SK-N-MC (cell line): ENCODE results near the gene SLC26A1.

Experiments
- DNase-seq: peaks from one replicate; pipeline ENCODE4 v3.0.0-alpha.2; 2011; ENCODE audit warnings: low read depth, low spot score
- H3K27ac ChIP-seq: fragments of 200-600 bp; sonication (generic); 2 replicates; pipeline ENCODE4 v1.5.1; 2016; ENCODE audit warnings: mixed run types
- H3K36me3 ChIP-seq: fragments of 200-600 bp; sonication (generic); 2 replicates; pipeline ENCODE4 v1.6.1; 2017; ENCODE audit warnings: antibody characterized with exemption, low read length, mixed read lengths; ENCODE audit not compliant: insufficient read depth
- H3K4me3 ChIP-seq: fragments of 200-600 bp; sonication (generic); 2 replicates; pipeline ENCODE4 v1.5.1; 2016
- H3K9ac ChIP-seq: fragments of 200-600 bp; sonication (generic); 2 replicates; pipeline ENCODE4 v1.8.0; 2017; ENCODE audit warnings: mixed run types, mixed read lengths; ENCODE audit not compliant: insufficient read length
- H3K9me3 ChIP-seq: fragments of 200-600 bp; sonication (generic); 2 replicates; pipeline ENCODE4 v1.6.1; 2017; ENCODE audit warnings: low read depth, mild to moderate bottlenecking, antibody characterized with exemption, low read length, moderate library complexity, mixed read lengths
- EZH2 ChIP-seq: fragments of 200-600 bp; sonication (generic); IDR thresholded peaks from one replicate; pipeline ENCODE4 v1.6.1; 2017; ENCODE audit warnings: antibody characterized with exemption
- FOXP2 ChIP-seq: optimal IDR thresholded peaks from 2 replicates; pipeline ENCODE3; 2011; ENCODE audit warnings: mild to moderate bottlenecking, moderate library complexity; ENCODE audit not compliant: insufficient read depth; ENCODE audit errors: extremely low read length, control extremely low read depth
- POLR2AphosphoS5 ChIP-seq: IDR thresholded peaks from 2 replicates; pipeline ENCODE4 v1.6.1; 2012; ENCODE audit warnings: mild to moderate bottlenecking, low read depth, low read length, borderline replicate concordance

SLC26A1 gene

DNA sequence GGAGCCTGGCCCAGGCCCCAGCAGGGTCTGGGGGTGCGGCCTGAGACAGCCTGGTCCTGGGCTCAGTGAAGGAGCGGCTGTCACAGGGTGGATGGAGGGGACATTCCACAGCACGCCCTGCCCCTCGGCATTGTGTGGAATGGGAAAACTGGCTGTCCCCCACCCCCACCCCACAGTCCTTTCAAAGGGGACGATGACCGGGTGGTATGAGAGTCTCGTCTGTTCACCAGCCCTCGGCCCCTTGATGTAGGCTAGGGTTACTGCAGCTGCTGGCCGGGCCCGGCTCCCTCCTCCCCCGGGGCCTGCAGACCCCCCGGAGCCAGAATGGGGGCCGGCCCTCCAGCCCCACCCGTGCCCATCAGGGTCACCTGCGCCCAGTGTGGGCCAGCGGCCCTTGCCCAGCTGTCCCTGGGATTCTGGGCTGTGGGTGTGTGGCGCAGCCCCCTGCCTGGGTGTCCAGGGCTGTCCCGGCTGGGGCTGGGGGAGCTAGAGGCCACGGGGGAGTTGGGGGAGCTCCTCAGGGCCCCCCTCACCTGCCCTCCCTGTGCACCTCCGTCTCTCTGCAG, 30.0 kb upstream of the SLC26A1 start:
- Histone ChIP-seq H3K9ac (no peak overlapping the region), H3K9me3 (no peaks in the 10 kb centered on the region), H3K36me3 (peaks cover 5% of the 10 kb centered on the region; the same call in 1 of the 2 replicates), H3K4me3 (no peak overlapping the region), H3K27ac (no peak overlapping the region)
- TF ChIP-seq FOXP2 (no peak), POLR2AphosphoS5 (no peak), EZH2 (no peak)
- DNase-seq = no peak

DNA sequence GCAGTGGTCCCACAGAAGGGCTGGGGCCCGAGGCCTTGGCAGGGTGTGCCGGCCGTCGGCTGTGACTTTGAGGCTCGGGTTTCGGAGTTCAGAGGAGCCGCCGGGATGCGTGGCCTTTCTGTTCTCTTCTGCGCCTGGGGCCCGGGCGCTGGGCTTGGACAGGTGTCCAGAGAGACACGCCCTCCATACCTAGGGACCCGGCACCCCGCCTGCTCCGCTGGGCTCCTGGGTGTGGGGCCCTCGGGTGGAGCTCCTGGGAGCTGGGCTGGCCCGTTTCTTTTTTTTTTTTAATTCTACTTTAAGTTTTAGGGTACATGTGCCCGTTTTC, 29.5 kb upstream of the SLC26A1 start:
- H3K36me3 ChIP-seq = peaks cover 5% of the 10 kb centered on the region; the same call in 1 of the 2 replicates
- no peak overlapping the region for H3K27ac ChIP-seq
- H3K9me3 ChIP-seq = no peaks in the 10 kb centered on the region
- no peak overlapping the region for H3K9ac ChIP-seq
- no peak overlapping the region for H3K4me3 ChIP-seq
- no peak for DNase-seq
- TF ChIP-seq FOXP2 (no peak), POLR2AphosphoS5 (no peak)

DNA sequence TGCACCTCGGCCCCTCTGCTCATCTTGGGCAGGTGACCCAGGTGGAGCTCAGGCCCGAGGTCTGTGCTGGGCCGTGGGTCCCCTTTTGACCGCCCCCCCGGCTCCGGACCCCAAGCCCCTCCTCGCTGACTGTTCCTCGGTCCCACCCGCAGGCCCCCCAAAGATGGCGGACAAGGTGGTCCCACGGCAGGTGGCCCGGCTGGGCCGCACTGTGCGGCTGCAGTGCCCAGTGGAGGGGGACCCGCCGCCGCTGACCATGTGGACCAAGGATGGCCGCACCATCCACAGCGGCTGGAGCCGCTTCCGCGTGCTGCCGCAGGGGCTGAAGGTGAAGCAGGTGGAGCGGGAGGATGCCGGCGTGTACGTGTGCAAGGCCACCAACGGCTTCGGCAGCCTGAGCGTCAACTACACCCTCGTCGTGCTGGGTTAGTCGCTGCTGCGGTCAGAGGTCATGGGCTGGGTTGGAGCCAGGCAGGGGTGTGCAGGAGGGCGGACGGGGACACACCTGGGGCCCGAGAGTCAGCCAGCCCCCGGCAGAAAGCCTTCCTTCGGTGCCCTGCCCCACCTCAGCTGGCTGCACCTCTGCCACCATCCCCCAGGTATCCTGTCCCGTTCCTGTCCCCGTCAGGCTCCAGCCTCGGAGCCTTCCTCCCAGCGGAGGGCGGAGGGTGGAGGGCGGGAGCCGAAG, 29.0 kb upstream of the SLC26A1 start:
- no peak overlapping the region for H3K9ac ChIP-seq
- no peak for DNase-seq

DNA sequence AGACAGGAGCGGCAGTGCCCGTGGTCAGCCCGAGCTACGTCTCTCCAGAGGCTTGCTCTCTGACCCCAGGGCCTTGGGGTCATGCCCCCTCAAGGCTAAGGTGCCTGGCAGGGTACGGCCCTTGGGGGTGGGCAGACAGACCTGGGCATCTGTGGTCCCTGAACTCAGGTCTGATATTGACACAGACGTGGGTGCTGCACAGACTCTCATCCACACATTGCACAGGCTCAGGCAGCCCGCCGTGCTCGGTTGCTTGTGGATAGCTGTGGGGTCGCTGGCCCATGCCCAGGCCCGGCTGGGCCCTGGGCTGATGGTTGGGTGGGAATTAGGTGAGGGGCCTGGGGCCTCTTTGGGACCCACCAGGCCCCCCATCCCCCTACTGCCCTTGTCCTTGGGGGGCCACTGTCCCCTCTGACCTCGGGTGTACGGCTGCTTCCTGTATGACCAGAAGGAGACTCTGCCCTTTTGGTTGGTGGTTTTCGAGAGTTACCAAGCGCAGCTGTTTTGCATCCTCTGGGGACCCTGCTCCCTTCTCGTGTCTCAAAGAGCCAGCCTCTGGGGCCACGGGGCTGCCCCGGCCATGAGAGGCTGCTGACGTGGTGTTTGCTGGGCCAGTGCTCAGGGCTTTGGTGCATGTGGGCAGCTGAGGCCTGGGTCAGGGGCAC, 28.3 kb upstream of the SLC26A1 start:
- no peak for DNase-seq
- H3K9me3 ChIP-seq = no peaks in the 10 kb centered on the region
- no peak overlapping the region for H3K9ac ChIP-seq
- peaks cover 5% of the 10 kb centered on the region; the same call in 1 of the 2 replicates for H3K36me3 ChIP-seq
- no peak overlapping the region for H3K4me3 ChIP-seq
- TF ChIP-seq FOXP2 (no peak), EZH2 (no peak), POLR2AphosphoS5 (no peak)
- no peak overlapping the region for H3K27ac ChIP-seq

More for the DNA sequence above, 29.0 kb upstream of the SLC26A1 start:
- peaks cover 5% of the 10 kb centered on the region; the same call in 1 of the 2 replicates for H3K36me3 ChIP-seq
- H3K27ac ChIP-seq = no peak overlapping the region
- no peak overlapping the region for H3K4me3 ChIP-seq
- H3K9me3 ChIP-seq = no peaks in the 10 kb centered on the region
- no peak for TF ChIP-seq EZH2
- no peak for TF ChIP-seq FOXP2
- TF ChIP-seq POLR2AphosphoS5 = no peak

DNA sequence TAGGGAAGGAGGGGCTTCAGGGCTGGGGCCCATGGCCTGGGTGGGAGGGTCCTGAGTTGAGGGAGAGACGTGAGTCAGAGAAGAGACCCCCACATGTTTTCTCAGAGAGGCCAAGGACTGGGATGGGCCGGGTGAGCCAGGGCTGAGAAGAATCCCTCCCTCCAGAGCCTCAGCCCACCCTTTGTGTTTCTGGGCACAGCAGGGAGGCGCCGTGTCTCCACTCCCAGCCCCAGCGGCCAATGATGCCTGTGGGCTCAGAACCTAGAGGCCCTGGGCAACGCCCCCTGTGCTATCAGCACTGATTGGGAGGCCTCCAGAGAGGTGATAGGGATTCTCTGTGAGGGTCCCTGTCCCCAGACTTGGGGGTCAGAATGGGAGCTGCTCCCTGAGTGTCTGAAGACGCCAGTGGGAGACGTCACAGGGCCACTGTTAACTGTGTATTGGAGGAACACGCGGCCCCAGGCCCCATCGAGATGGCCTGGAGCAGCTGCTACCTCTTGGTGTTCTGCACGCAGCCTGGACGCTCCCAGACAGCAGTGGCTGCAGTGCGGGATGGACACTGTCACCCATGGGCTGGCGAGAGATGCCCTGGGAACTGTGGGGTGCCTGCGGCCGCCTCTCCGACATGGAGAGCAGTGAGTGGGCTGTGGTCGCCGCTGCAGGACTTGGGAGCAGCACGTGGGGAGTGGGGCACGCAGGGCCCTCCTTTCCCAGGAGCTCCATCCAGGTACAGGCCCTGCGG, 26.7 kb upstream of the SLC26A1 start:
- no peak overlapping the region for H3K9ac ChIP-seq
- no peak for DNase-seq
- no peak overlapping the region for H3K4me3 ChIP-seq
- H3K9me3 ChIP-seq = no peaks in the 10 kb centered on the region
- TF ChIP-seq FOXP2 = no peak
- TF ChIP-seq POLR2AphosphoS5 = no peak
- TF ChIP-seq EZH2 = no peak
- no peaks in the 10 kb centered on the region for H3K36me3 ChIP-seq
- H3K27ac ChIP-seq = no peak overlapping the region

DNA sequence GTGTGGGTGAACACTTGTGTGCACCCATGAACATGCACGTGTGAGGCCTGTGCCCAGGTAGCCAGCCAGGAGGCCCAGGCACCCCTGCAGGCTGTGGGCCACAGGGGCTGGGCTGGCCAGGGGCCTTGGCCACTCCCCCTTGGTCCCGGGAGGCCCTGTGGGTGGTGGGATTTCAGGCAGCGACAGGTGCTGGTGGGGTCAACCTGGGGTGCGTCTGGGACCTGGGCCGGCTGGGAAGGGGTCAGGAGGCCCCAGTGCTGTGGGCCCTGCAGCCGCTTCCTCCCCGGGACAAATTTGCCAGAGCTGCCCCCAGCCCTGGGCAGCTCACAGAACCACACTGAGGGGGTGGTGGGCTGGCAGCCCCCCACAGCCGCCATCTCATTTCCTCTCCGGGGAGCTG, 26.1 kb upstream of the SLC26A1 start:
- Histone ChIP-seq H3K9me3 (no peaks in the 10 kb centered on the region), H3K9ac (peak overlapping the region; percentile 8), H3K27ac (0 out of 2 replicates have a peak overlapping the region, but pooled peaks have one; percentile 19), H3K36me3 (no peaks in the 10 kb centered on the region), H3K4me3 (no peak overlapping the region)
- TF ChIP-seq EZH2 (no peak), POLR2AphosphoS5 (no peak), FOXP2 (no peak)
- no peak for DNase-seq

DNA sequence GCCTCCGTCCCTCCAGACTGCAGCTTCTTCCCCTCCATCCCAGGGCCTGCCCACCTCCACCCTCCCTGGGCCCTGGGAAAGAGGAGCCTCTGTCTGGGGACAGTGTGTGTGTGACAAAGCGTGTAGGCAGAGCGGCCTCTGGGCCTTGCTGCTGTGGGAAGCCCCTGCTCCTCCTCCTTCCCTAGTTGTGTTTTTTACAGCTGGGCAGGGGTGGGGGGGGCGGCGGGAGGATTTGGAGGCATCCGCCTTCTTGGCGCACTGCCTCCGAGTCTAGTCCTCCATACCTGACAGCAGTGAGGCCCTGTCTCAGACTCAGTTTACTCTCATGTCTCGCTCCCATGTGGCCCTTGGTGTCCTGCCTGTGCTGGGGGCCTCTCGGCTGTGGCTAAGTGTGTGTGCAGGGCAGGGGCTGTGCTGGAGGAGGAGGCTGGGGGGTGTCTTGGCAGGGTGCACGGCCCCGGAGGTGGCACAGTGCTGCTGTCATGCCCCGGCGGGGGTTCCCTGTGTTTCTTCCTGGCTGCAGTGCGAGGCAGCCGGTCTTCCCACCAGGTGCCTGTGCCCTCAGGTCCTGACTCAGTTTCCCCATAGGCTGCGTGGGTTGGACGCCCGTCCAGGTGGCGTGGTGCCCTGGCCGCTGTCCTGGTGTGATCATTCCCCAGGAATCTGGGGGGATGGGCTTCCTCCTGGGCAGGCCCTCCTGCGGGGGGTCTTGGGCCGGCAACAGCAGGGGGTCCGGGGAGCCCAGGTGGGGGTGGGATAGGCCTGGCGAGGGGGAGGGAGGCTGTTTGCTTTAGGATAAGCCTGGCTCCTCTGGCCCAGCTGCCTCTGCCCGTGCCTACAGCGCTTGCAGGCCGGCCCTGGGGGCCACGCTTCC, 25.2 kb upstream of the SLC26A1 start:
- no peak overlapping the region for H3K4me3 ChIP-seq
- H3K9me3 ChIP-seq = no peaks in the 10 kb centered on the region
- H3K36me3 ChIP-seq = no peaks in the 10 kb centered on the region
- TF ChIP-seq EZH2 (no peak), POLR2AphosphoS5 (no peak), FOXP2 (no peak)
- DNase-seq = no peak
- no peak overlapping the region for H3K27ac ChIP-seq
- no peak overlapping the region for H3K9ac ChIP-seq
